T-helper 2 cell treated with Interferon-gamma antibody and Interleukin-4, amounts not matched to agents 100 ng/mL and 5 ng/mL, for 36 hours (primary cell): ENCODE measurements around the gene PLEKHA7. TPM values are rescaled to one million over a fixed set of nuclear protein-coding genes. Genes with fewer than 3 reads are reported as not detected.

Experiments used
- intact Hi-C: fragments of 100-400 bp; cut with micrococcal nuclease; formaldehyde crosslinking; loops from one replicate; pipeline ENCODE4 v1.15.1; 2023
- total RNA-seq: library from RNA; stranded (reverse); gene quantifications from 2 replicates; pipeline ENCODE4 v1.2.3, GENCODE V29; 2022

Gene PLEKHA7
- total RNA-seq, 1 donor from 2014 or later = 2.1 TPM

DNA sequence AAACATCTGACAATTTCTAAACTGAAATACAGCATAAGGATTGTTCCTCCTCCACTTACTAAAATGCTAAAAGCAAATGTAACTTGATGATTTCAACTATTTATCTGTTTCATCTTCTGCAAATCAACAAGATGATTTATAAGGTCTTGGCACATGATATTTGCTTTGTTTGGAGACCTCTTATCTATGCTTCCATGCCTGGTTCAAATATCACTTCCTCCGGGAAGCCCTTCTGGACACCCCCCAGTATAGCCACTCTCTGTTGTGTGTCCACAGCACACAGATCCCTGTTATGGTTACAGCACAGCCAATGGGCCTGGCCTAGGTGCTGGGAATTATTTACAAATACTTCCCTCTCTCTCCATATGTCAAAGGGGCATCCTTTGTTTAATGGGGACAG is 160.9 kb downstream of the PLEKHA7 start:
- intact Hi-C loops = no loop called here

- intact Hi-C loops = no loop called here
Observed at GRCh38 chr11:16846305-16846704, 167.9 kb downstream of the PLEKHA7 start.

GRCh38 chr11:16844268-16844771 is 169.9 kb downstream of the PLEKHA7 start:
- intact Hi-C loops = no loop called here

DNA sequence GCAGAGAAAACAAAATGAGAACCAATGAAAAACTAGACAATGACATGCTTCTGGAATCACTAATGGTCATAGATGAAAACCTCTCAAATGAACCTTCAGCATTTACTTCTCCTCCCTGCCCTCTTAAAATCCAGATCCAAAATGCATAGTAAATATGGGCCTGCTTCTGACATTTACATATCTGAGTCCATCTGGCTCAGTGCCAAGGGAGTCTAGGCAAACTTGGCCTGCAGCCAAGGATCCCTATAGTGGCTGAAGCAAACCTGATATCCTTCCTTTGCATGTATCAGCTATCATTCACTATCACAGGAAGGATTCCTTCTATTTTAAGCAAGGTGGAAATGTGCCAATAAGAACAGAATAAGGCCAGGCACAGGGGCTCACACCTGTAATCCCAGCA is 170.9 kb downstream of the PLEKHA7 start:
- intact Hi-C loops = no loop called here

DNA sequence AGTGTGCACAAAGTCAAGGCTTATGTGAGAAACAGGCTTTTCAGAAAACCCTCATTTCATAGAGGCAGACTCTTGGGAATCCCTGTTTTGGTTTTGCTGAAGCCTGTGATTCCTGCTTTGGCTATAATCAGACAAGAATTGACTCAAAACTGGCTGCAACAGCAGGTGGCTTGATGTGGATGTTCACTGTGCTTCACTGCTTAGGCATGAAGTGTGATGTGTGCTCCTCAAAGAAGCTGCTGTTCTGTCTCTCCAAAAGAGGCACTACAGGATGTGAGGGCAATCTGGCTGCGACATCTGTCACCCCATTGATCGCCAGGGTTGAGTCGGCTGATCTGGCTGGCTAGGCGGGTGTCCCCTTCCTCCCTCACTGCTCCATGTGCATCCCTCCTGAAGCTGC is 172.2 kb downstream of the PLEKHA7 start:
- intact Hi-C loops = no loop called here

GRCh38 chr11:16841481-16841880 is 172.7 kb downstream of the PLEKHA7 start:
- intact Hi-C loops = no loop called here

- intact Hi-C loops = no loop called here
Observed at GRCh38 chr11:16840951-16841350, 173.3 kb downstream of the PLEKHA7 start.

DNA sequence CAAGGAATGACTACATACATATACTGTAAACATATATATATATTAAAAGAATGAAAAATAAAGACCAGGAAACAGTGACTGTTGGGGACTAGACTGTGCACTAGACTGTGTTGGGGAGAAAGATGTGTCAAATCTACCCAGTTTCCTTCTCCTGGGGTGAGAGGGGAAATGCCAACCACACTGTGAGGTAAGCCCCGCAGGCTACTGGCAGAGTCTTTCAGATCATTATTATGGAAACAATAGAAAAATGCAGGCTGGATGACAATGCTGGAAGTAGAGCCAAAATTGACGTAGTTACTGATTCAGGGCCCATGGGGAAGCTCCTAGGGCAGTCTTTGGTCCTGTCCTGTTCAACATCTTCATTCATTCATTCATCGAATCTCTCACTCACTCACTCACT is 174.4 kb downstream of the PLEKHA7 start:
- intact Hi-C loops = no loop called here

DNA sequence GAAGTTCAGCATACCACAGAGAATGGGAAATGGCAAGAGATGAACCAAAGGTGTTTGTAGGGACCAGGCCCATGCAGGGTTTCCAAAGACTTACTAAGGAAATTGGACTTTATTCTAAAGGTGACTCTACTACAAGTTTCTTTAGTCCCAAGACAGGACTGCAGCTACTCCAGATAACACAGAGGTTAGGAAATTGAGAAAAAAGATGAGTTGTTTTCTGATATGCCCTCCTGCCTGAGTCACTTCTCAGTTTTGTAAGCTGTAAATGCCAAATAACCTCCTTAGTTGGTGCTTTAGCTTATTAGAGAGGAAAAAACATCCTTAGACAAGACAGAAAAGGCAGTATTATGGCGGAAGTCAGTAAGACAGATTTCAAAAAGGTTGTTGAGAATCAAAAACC is 179.8 kb downstream of the PLEKHA7 start:
- intact Hi-C loops = no loop called here

GRCh38 chr11:16833026-16833425 is 181.2 kb downstream of the PLEKHA7 start:
- intact Hi-C loops = no loop called here

GRCh38 chr11:16832193-16832539 is 182.0 kb downstream of the PLEKHA7 start:
- intact Hi-C loops = no loop called here

GRCh38 chr11:16831316-16832192 is 182.7 kb downstream of the PLEKHA7 start:
- intact Hi-C loops = no loop called here

GRCh38 chr11:16827139-16827538 is 187.1 kb downstream of the PLEKHA7 start:
- intact Hi-C loops = loop anchor here (10.0 kb wide), 1 partner anchor 312 kb away; no protein-coding TSS in a partner anchor

GRCh38 chr11:16825968-16826367 is 188.2 kb downstream of the PLEKHA7 start:
- intact Hi-C loops = loop anchor here (10.0 kb wide), 1 partner anchor 311 kb away; no protein-coding TSS in a partner anchor

DNA sequence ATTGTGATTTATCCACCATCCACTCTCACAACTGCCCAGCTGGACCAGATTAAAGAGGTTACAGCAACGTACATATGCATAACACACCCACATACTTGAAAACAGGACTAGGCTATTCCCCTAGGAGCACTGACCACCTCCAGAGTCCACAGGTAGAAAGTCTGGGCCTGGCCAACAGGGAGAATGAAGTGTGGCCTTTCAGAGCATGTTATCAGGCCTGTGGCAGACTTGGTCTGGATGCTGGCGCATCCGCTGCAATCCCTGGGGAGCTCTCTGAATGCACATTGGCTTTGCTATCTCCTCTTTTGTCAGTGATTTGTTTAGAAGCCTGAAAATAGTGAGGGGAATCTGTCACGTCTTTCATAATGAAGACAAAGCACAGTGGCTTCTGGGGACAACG is 189.1 kb downstream of the PLEKHA7 start:
- intact Hi-C loops = loop anchor here (10.0 kb wide), 1 partner anchor 310 kb away; no protein-coding TSS in a partner anchor

- intact Hi-C loops = loop anchor here (1.0 to 10.0 kb wide), 2 partner anchors 243 to 306 kb away; no protein-coding TSS in a partner anchor
Observed at GRCh38 chr11:16820324-16821092, 193.7 kb downstream of the PLEKHA7 start.

- intact Hi-C loops = no loop called here
Observed at GRCh38 chr11:16818284-16818683, 195.9 kb downstream of the PLEKHA7 start.

- intact Hi-C loops = no loop called here
Observed at GRCh38 chr11:16817351-16817750, 196.9 kb downstream of the PLEKHA7 start.

DNA sequence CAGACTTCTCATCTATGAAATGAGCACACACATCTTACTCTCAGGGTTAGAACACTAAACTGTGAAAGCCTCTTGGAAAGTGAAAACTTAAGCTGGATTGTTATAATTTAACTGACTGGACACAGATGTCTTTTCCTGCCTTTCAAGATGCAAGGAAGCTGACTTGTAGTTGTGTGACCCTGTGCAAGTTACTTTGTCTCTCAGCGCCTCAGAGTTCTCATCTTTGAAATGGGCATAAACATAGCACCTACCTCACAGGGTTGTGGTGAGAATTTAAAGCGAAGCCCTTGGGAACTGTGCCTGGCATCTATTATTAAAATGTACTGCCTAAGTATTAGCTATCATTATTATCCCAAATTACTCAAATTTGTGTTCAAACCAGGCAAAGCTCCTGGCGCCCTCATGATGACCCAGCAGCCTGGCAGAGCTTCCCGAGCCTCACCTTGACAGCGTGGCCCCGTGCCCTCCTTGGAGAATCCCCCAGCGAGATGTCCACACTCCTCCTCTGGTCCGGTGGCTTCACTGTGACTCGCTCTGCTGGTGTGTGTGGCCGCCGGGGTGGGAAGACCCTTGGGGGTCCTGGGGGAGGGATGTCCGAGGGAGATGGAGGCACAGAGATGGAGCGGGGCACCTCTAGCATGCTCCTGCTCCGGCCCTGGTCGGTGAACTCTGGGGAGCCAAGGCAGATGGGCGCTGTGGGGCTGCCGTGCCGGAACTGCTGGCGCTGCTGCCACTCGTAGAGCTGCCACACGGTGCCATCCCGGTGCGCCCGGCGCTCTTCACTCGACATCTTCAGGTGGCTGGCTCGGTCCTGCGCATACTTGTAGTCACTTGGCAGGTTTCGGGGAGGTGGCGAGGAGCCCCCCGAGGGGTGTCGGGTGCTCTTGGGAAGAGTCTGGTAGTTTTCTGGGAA is 197.6 kb downstream of the PLEKHA7 start:
- intact Hi-C loops = no loop called here

GRCh38 chr11:16815047-16815767 is 199.0 kb downstream of the PLEKHA7 start:
- intact Hi-C loops = no loop called here
